GM13976 (cell line): ENCODE results near the gene ARAP1.

Source experiments
- DNase-seq: peaks from one replicate; pipeline ENCODE4 v3.0.0; 2012; ENCODE audit warnings: low spot score
- CTCF ChIP-seq: IDR thresholded peaks from 2 replicates; pipeline ENCODE4 v1.5.1; 2012; ENCODE audit warnings: borderline replicate concordance, mild to moderate bottlenecking; ENCODE audit not compliant: insufficient read depth; ENCODE audit errors: extremely low read depth, missing control alignments, control extremely low read depth
- in situ Hi-C: fragments of 300-500 bp; cut with MboI; formaldehyde crosslinking; loops from one replicate; pipeline ENCODE4 v1.12.0; 2022; ENCODE audit warnings: low sequenced_read_pairs, mixed read lengths, inconsistent platforms; ENCODE audit not compliant: unreplicated experiment

Gene ARAP1

GRCh38 chr11:72783144-72783905 is 31.1 kb upstream of the ARAP1 start:
- no peak for TF ChIP-seq CTCF
- in situ Hi-C loops, result no loop called here
- no peak for DNase-seq

- no peak for DNase-seq
- in situ Hi-C loops, result no loop called here
- TF ChIP-seq CTCF, result no peak
Measured at GRCh38 chr11:72782081-72782920, 30.1 kb upstream of the ARAP1 start.

- TF ChIP-seq CTCF, result no peak
- DNase-seq, result peak; percentile 87
- in situ Hi-C loops, result no loop called here
Measured at GRCh38 chr11:72781313-72782080, 29.3 kb upstream of the ARAP1 start.

- DNase-seq, result no peak
- no peak for TF ChIP-seq CTCF
- in situ Hi-C loops, result no loop called here
Measured at GRCh38 chr11:72781063-72781312, 28.8 kb upstream of the ARAP1 start.

GRCh38 chr11:72780296-72781062 is 28.3 kb upstream of the ARAP1 start:
- no peak for TF ChIP-seq CTCF
- in situ Hi-C loops, result no loop called here
- DNase-seq, result no peak
